ENCODE measurements around the gene CRACR2B. TPM values are rescaled to one million over a fixed set of nuclear protein-coding genes. Genes with fewer than 3 reads are reported as not detected.

The CRACR2B gene
- total and polyA plus RNA-seq, 2 of the 8 experiments (the other 6 are each of a cell fraction or from before 2014, with no cell fraction given) = 18.2 to 26.4 TPM

- H2BK12ac ChIP-seq (ENCODE audit: low read depth, low read length) = no peak overlapping the region
Measured at GRCh38 chr11:847876-848275, 20.2 kb downstream of the CRACR2B start.

More at GRCh38 chr11:847876-848275, 20.2 kb downstream of the CRACR2B start:
- Histone ChIP-seq H4K91ac (replicated peaks; ENCODE audit: insufficient read length, low read length) (no peak overlapping the region), H2BK15ac (ENCODE audit: low read length) (no peak overlapping the region), H3K56ac (replicated peaks; ENCODE audit: insufficient read length, low read depth, low read length) (no peak overlapping the region), H3K4me1 (replicated peaks in 1 of 4; ENCODE audit: control insufficient read depth in 3 of 4, insufficient read depth in 4 of 4, low read length in 3 of 4) (peaks cover 0 to 47% (median 32%) of the 10 kb centered on the region in 4 experiments; a peak in 6 of 7 replicates), H2BK5ac (ENCODE audit: low read depth, low read length) (no peak overlapping the region), H2BK120ac (replicated peaks; ENCODE audit: low read depth, low read length) (no peak overlapping the region), H3K27ac (ENCODE audit: low read depth, low read length) (no peak overlapping the region), H2AK5ac (ENCODE audit: low read depth, low read length) (no peak overlapping the region), H4K20me1 (replicated peaks in 1 of 2; ENCODE audit: control insufficient read depth in 1 of 2, insufficient read depth in 2 of 2, low read length in 2 of 2) (peaks cover 13 to 25% of the 10 kb centered on the region in 2 experiments), H4K8ac (ENCODE audit: extremely low read depth, insufficient read depth, low read length) (no peak overlapping the region), H3K23me2 (ENCODE audit: low read depth, low read length) (peaks cover 28% of the 10 kb centered on the region; the same call in 1 of the 2 replicates), H3K27me3 (replicated peaks in 1 of 4; ENCODE audit: control insufficient read depth in 3 of 4, extremely low read depth in 1 of 4, insufficient read depth in 3 of 4, low read length in 3 of 4) (peaks cover 0 to 2% (median 0%) of the 10 kb centered on the region in 4 experiments; a peak in 4 of 7 replicates), H3K9ac (replicated peaks in 1 of 4; ENCODE audit: extremely low read depth in 1 of 4, low read depth in 3 of 4, low read length in 3 of 4) (no peak overlapping the region), H2AFZ (ENCODE audit: low read length) (no peak overlapping the region), H3K79me2 (ENCODE audit: control insufficient read depth in 1 of 2, insufficient read depth in 2 of 2, low read length in 2 of 2) (peaks cover 0 to 12% of the 10 kb centered on the region in 2 experiments; a peak in 1 of 4 replicates), H3K79me1 (ENCODE audit: low read depth, low read length) (no peaks in the 10 kb centered on the region), H3K4me3 (ENCODE audit: extremely low read depth in 1 of 4, insufficient read depth in 2 of 4, low read depth in 3 of 4, low read length in 4 of 4) (no peak overlapping the region), H4K5ac (ENCODE audit: insufficient read length, low read depth, low read length) (no peak overlapping the region), H3K4ac (replicated peaks; ENCODE audit: insufficient read length, low read depth, low read length) (no peak overlapping the region), H2BK20ac (ENCODE audit: low read length) (no peak overlapping the region; the same call in 1 of the 2 replicates), H3K4me2 (ENCODE audit: insufficient read depth in 1 of 2, low read depth in 2 of 2, low read length in 2 of 2) (no peak overlapping the region), H3K9me3 (ENCODE audit: insufficient read depth in 2 of 2, low read depth in 1 of 2, low read length in 1 of 2) (no peaks in the 10 kb centered on the region), H3K14ac (ENCODE audit: insufficient read length) (no peak overlapping the region), H3K23ac (ENCODE audit: insufficient read length) (no peak overlapping the region), H3K18ac (ENCODE audit: extremely low read depth, low read length) (no peak overlapping the region), H3K36me3 (ENCODE audit: control insufficient read depth in 2 of 4, insufficient read depth in 4 of 4, low read length in 3 of 4) (no peaks in the 10 kb centered on the region)
- ChIA-PET CTCF (ENCODE audit: partially characterized antibody) (interaction anchor here (0.6 to 6.7 kb wide), 32 partner anchors 9 to 699 kb away, joined by 3 to 74 read pairs (median 4); partner anchors contain the start of genes CEND1, CRACR2B, PIDD1 and PNPLA2), POLR2A (ENCODE audit: partially characterized antibody) (interaction anchor here (0.7 to 40.4 kb wide), 4 partner anchors 9 to 37 kb away, joined by 4 to 1917 read pairs (median 120); partner anchors contain the start of genes CD151, CEND1, CRACR2B and PIDD1)
- no peak for FAIRE-seq
- DNase-seq (ENCODE audit: low read depth in 1 of 2, low spot score in 2 of 2) = no peak
- 95% methylated on average over 15 of the region's 18 CpGs; no CpG with 5 or more reads in 1 of the 2 experiments for WGBS, 2 experiments (ENCODE audit: extremely low coverage in 1 of 2, insufficient coverage in 1 of 2, insufficient read length in 1 of 2, insufficient replicate concordance in 2 of 2, low coverage in 1 of 2, low lambda C conversion rate in 2 of 2, missing lambda C conversion rate in 1 of 2)
- TF ChIP-seq PHF8 (conservative IDR thresholded peaks at IDR 0.05; ENCODE audit: low read depth, low read length) = no peak
- no peak for TF ChIP-seq SP4 (IDR thresholded peaks at IDR 0.05; ENCODE audit: low read length)
- TF ChIP-seq TAF7 (optimal IDR thresholded peaks at IDR 0.05; ENCODE audit: borderline replicate concordance, low read depth, low read length) = no peak
- no peak for TF ChIP-seq SRF (IDR thresholded peaks at IDR 0.05; ENCODE audit: low read depth, low read length)
- no peak for TF ChIP-seq KDM1A (IDR thresholded peaks at IDR 0.05; ENCODE audit: borderline replicate concordance, low read length)
- TF ChIP-seq KDM5A (IDR thresholded peaks at IDR 0.05; ENCODE audit: low read length) = no peak

All from H1 (cell line).